NCI-H2107 treated with DMSO at 0.1 percent for 48 hours (cell line): ENCODE data around the gene NRG3.

ENCODE experiments used
- DNase-seq: peaks from one replicate; lab custom pipeline; 2025; ENCODE audit not compliant: unreplicated experiment; lab: John Stamatoyannopoulos, UW

The NRG3 gene

GRCh38 chr10:82768040-82768439, 893.0 kb downstream of the NRG3 start:
- no peak for DNase-seq

GRCh38 chr10:82778908-82779307, 903.9 kb downstream of the NRG3 start:
- DNase-seq = no peak

DNA sequence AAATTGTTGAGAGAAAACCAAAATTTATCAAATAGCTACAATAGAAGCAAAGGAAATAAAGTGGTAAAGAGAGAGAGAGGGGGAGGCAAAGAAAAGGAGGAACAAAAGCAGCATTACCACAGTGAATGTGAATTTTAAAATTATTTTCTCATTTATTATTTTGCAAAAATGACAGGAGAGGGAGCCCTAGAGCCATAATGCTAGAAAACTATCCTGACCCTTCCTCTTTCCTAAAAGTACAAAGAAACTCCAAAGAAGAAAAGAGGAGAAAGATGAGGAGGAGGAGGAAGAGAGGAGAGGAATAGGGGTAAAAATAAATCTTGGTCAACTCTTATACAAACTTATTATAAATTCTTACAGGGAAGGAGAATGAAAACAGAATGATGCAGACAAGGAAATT, 921.5 kb downstream of the NRG3 start:
- DNase-seq = no peak

DNA sequence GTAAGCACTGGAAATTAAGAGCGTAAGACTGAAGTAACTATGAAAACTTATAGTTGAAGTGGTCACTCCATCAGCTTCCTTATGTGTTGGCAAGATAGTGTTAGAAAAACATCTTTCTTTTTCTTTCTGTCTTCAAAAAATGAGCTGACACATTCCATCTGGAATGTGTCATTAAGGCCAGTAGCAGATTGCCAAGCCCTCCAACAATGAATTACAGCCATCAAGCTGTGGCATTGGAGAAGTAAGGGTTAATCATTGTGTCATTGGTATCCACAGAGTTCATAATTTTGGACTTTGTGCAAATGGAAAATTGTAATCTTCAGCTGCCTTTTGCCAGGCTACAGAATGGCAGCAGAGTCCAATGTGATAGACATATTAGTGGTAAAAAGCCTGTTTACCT, 926.3 kb downstream of the NRG3 start:
- no peak for DNase-seq

- DNase-seq = no peak
Measured at GRCh38 chr10:82811621-82812020, 936.6 kb downstream of the NRG3 start.

GRCh38 chr10:82813856-82814255, 938.9 kb downstream of the NRG3 start:
- DNase-seq = no peak

- no peak for DNase-seq
Measured at GRCh38 chr10:82814635-82815034, 939.6 kb downstream of the NRG3 start.

GRCh38 chr10:82815680-82816079, 940.7 kb downstream of the NRG3 start:
- no peak for DNase-seq

GRCh38 chr10:82817676-82818422, 942.9 kb downstream of the NRG3 start:
- no peak for DNase-seq

DNA sequence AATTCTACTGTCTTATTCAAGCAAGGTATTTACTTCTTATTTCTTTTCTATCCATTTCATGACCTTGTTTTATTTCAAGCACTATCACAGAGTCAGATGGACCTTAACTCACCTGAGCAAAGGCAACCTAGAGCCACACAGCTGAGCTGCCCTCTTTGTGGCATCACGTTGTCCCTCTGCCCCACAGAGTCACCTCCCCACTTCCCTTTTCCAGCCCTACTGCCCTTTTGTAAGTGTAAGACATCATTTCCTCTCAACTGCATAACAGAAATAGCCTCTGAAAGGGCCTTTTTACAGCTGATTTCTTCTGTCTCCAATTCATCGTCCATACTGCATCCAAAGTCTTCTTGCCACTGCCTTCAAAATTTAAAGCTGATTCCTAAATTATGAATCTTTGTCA, 946.0 kb downstream of the NRG3 start:
- no peak for DNase-seq

DNA sequence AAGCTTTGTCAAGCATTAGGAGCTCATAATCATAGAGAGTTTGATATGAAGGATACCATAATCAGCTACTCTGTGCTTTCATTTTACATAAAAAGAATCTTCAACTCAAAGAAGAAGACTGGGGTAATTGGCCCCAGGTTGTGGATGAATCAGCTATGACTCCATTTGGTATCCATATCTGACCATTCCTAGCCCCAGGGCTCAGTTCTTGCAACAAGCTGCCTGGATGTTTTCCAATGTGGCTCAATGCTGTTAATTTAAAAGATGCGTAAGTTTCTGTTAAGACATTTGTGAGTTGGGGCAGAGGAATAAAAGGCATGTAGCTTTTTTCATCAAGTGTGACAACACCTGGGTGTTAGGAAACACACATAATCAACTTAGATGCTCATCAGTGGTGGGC, 951.1 kb downstream of the NRG3 start:
- DNase-seq = no peak

DNA sequence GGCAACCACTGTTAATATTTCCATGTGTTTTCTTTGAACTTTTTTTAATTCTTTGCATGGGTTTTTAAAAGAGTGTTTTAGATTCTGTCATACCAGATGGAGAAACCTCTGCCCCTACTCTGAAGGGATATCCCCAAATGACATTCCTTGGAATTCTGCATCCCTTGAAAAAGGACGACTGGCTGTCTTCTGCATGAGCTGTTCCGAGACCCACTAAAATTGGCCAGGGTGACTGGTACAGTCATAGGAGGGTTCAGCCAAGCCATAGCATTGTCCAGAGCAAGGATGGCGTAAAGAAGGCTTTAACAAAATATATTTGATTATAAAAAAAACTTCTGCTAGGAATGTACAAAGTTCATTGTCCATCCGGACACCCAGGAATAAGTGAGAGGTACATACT, 952.9 kb downstream of the NRG3 start:
- no peak for DNase-seq

GRCh38 chr10:82847242-82847641, 972.2 kb downstream of the NRG3 start:
- no peak for DNase-seq

DNA sequence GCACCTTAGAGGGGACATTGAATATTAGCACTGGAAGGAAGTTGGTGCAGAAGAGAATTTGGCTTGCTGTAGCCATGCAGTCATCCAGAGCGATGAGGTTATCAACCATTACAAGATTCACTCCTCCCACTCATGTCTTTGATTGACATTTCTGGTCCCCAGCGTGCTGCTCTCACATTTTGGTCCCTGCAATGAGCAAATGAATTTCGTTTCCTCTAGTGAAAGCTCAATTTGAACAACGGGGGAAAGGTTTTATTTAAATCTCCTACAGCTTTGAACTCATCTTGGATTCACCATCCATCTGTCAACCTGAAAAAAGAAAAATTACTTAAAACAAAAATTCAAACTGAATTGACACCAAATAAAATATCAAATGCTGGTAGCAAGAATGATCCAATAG, 975.2 kb downstream of the NRG3 start:
- DNase-seq = no peak

- no peak for DNase-seq
Measured at GRCh38 chr10:82856957-82857613, 982.1 kb downstream of the NRG3 start.

DNA sequence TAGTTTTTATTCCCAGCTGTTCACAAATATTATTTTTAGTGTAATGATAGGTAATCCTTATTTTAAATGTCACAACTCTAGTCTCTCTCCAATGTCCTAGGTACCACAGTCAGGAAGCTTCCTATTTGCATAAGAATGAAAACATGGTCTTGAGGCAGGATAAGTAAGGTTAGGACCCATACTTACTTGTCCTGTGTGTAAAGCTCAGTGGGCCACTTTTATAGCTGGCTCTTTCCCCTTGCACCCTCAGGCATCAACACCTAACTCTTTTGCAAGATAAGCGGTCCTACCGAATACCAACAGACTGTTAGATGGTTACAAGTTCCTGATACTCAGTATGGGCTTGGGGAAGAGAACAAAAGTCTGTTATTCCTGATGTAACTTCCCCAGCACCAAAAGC, 986.9 kb downstream of the NRG3 start:
- no peak for DNase-seq

- no peak for DNase-seq
Measured at GRCh38 chr10:82865366-82865765, 990.4 kb downstream of the NRG3 start.

GRCh38 chr10:82866424-82867020, 991.5 kb downstream of the NRG3 start:
- no peak for DNase-seq

- DNase-seq = no peak
Measured at GRCh38 chr10:82867056-82867455, 992.1 kb downstream of the NRG3 start.

- no peak for DNase-seq
Measured at GRCh38 chr10:82874671-82875070, 999.7 kb downstream of the NRG3 start.

- no peak for DNase-seq
Measured at GRCh38 chr10:82880776-82881290, 1005.8 kb downstream of the NRG3 start.

DNA sequence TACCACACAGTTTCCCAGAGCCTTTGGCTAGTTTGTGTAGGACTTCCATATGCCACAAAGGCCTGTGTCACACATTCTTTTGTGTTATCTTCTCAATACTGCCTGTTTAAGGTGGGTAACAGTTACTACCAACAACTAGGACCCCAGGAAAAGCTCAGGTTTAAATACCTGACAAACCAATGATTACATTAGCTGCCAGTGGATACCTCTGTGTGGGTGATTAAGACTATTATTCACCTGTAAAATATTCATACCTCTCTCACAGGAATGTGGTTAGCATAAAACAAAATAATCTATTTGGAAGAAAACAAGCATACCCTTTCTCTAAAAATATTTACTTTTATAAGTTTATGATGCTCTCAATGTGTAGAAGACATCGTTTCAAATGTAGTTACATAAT, 1007.7 kb downstream of the NRG3 start:
- DNase-seq = no peak
